ENCODE results near the gene SLC7A7. TPM values are rescaled to one million over a fixed set of nuclear protein-coding genes. Genes with fewer than 3 reads are reported as not detected.
A peak's percentile ranks its signal among the peaks of the same experiment; 100 is the strongest.

SLC7A7 gene
- total and polyA plus RNA-seq, 9 of the 15 experiments (the other 6 are each of a cell fraction or from before 2014, with no cell fraction given): 0.07 to 0.68 (median 0.41) TPM

DNA sequence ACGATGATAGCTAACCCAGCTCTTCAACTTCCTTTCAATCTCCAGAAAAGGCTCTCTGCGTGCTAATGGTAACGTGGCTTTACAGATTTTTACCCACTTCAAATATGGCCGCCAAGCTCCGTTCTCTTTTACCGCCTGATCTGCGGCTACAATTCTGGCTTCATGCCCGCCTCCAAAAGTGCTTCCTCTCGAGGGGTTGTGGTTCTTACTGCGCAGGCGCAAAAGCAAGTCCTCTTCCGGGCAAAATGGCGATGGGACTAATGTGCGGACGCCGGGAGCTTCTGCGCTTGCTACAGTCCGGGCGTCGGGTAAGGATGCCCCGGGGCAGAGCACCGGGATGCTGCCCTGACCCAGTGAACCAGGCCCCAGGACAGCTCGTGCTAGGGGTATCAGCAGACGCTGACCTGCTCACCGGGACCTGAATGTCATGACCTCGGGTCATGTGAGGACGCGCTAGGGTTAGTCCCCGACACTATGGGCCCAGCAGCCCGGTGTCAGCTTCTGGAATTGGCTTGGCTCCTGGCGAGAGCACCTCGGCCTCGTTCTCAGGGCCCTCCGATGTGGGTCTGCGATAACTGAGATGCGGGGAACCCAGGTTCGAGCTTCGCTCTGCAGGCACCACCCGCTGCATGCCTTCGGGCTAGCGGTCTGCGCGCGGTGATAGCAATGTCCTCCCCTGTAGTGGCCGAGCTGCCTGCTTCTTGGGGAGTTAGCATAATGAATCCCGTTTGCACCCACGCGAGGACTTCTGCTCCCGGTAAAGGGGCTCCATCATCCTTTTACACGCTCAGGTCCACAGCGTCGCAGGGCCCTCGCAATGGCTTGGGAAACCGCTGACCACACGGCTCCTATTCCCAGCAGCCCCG is 48.5 kb downstream of the SLC7A7 start, which contains the start of gene OXA1L (continued):
- TF ChIP-seq TBP (optimal IDR thresholded peaks at IDR 0.05; ENCODE audit: low read depth, low read length): peak; percentile 91
- no peak for TF ChIP-seq ZNF140 (CRISPR knock-in tag; IDR thresholded peaks at IDR 0.05)
- TF ChIP-seq SMARCC2 (IDR thresholded peaks at IDR 0.05; ENCODE audit: low read depth): no peak
- no peak for TF ChIP-seq RBM22 (IDR thresholded peaks at IDR 0.05; ENCODE audit: low read depth, low read length, poor library complexity, severe bottlenecking)
- no peak for TF ChIP-seq PURB (CRISPR knock-in tag; IDR thresholded peaks at IDR 0.05; ENCODE audit: low read depth)
- no peak for TF ChIP-seq CHD2 (IDR thresholded peaks at IDR 0.05; ENCODE audit: low read depth, low read length)
- TF ChIP-seq CEBPG (CRISPR knock-in tag; IDR thresholded peaks at IDR 0.05): no peak
- TF ChIP-seq CEBPG (tag; conservative IDR thresholded peaks at IDR 0.05 in 1 of 2, IDR thresholded peaks at IDR 0.05 in 1 of 2): no peak
- TF ChIP-seq, protein P1, sequence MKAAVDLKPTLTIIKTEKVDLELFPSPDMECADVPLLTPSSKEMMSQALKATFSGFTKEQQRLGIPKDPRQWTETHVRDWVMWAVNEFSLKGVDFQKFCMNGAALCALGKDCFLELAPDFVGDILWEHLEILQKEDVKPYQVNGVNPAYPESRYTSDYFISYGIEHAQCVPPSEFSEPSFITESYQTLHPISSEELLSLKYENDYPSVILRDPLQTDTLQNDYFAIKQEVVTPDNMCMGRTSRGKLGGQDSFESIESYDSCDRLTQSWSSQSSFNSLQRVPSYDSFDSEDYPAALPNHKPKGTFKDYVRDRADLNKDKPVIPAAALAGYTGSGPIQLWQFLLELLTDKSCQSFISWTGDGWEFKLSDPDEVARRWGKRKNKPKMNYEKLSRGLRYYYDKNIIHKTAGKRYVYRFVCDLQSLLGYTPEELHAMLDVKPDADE (conservative IDR thresholded peaks at IDR 0.05; ENCODE audit: control insufficient read depth, low read depth, low read length): peak; percentile 38; the same call in 1 of the 2 replicates
- TF ChIP-seq, protein P2, sequence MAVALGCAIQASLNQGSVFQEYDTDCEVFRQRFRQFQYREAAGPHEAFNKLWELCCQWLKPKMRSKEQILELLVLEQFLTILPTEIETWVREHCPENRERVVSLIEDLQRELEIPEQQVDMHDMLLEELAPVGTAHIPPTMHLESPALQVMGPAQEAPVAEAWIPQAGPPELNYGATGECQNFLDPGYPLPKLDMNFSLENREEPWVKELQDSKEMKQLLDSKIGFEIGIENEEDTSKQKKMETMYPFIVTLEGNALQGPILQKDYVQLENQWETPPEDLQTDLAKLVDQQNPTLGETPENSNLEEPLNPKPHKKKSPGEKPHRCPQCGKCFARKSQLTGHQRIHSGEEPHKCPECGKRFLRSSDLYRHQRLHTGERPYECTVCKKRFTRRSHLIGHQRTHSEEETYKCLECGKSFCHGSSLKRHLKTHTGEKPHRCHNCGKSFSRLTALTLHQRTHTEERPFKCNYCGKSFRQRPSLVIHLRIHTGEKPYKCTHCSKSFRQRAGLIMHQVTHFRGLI (CRISPR knock-in tag; IDR thresholded peaks at IDR 0.05): no peak
- no peak for TF ChIP-seq ARHGAP35 (IDR thresholded peaks at IDR 0.05; ENCODE audit: partially characterized antibody)
- TF ChIP-seq SMARCA4 (IDR thresholded peaks at IDR 0.05): 0 out of 2 replicates have a peak, but pooled peaks have one; percentile 3
- no peak for TF ChIP-seq KLF1 (tag; IDR thresholded peaks at IDR 0.05)
- TF ChIP-seq, protein P3, sequence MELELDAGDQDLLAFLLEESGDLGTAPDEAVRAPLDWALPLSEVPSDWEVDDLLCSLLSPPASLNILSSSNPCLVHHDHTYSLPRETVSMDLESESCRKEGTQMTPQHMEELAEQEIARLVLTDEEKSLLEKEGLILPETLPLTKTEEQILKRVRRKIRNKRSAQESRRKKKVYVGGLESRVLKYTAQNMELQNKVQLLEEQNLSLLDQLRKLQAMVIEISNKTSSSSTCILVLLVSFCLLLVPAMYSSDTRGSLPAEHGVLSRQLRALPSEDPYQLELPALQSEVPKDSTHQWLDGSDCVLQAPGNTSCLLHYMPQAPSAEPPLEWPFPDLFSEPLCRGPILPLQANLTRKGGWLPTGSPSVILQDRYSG (tag; conservative IDR thresholded peaks at IDR 0.05; ENCODE audit: low read depth): 0 out of 2 replicates have a peak, but pooled peaks have one; percentile 9
- TF ChIP-seq, protein P4, sequence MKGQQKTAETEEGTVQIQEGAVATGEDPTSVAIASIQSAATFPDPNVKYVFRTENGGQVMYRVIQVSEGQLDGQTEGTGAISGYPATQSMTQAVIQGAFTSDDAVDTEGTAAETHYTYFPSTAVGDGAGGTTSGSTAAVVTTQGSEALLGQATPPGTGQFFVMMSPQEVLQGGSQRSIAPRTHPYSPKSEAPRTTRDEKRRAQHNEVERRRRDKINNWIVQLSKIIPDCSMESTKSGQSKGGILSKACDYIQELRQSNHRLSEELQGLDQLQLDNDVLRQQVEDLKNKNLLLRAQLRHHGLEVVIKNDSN (CRISPR knock-in tag; IDR thresholded peaks at IDR 0.05): peak; percentile 71
- TF ChIP-seq, protein P5, sequence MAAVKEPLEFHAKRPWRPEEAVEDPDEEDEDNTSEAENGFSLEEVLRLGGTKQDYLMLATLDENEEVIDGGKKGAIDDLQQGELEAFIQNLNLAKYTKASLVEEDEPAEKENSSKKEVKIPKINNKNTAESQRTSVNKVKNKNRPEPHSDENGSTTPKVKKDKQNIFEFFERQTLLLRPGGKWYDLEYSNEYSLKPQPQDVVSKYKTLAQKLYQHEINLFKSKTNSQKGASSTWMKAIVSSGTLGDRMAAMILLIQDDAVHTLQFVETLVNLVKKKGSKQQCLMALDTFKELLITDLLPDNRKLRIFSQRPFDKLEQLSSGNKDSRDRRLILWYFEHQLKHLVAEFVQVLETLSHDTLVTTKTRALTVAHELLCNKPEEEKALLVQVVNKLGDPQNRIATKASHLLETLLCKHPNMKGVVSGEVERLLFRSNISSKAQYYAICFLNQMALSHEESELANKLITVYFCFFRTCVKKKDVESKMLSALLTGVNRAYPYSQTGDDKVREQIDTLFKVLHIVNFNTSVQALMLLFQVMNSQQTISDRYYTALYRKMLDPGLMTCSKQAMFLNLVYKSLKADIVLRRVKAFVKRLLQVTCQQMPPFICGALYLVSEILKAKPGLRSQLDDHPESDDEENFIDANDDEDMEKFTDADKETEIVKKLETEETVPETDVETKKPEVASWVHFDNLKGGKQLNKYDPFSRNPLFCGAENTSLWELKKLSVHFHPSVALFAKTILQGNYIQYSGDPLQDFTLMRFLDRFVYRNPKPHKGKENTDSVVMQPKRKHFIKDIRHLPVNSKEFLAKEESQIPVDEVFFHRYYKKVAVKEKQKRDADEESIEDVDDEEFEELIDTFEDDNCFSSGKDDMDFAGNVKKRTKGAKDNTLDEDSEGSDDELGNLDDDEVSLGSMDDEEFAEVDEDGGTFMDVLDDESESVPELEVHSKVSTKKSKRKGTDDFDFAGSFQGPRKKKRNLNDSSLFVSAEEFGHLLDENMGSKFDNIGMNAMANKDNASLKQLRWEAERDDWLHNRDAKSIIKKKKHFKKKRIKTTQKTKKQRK (IDR thresholded peaks at IDR 0.05; ENCODE audit: borderline replicate concordance, low read depth, low read length): no peak
- TF ChIP-seq, protein P6, sequence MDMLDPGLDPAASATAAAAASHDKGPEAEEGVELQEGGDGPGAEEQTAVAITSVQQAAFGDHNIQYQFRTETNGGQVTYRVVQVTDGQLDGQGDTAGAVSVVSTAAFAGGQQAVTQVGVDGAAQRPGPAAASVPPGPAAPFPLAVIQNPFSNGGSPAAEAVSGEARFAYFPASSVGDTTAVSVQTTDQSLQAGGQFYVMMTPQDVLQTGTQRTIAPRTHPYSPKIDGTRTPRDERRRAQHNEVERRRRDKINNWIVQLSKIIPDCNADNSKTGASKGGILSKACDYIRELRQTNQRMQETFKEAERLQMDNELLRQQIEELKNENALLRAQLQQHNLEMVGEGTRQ (CRISPR knock-in tag; IDR thresholded peaks at IDR 0.05): peak; percentile 72
